IPS-11a (cell line): ENCODE measurements around the gene SLC22A7.
"Not testable (repeated sequence)": the region's sequence is repeated elsewhere in the genome, so short reads cannot be mapped to it uniquely, and the experiment has no call there.

Experiments
- H3K4me3 ChIP-seq: one replicate; pipeline ENCODE4 v1.5.1; 2013; ENCODE audit warnings: low read depth, low read length, control low read depth

The SLC22A7 gene

GRCh38 chr6:43331470-43331869 is 33.4 kb downstream of the SLC22A7 start:
- H3K4me3 ChIP-seq = no peak overlapping the region

- no peak overlapping the region for H3K4me3 ChIP-seq
These were observed 33.8 kb downstream of the SLC22A7 start for GRCh38 chr6:43331891-43332290.

DNA sequence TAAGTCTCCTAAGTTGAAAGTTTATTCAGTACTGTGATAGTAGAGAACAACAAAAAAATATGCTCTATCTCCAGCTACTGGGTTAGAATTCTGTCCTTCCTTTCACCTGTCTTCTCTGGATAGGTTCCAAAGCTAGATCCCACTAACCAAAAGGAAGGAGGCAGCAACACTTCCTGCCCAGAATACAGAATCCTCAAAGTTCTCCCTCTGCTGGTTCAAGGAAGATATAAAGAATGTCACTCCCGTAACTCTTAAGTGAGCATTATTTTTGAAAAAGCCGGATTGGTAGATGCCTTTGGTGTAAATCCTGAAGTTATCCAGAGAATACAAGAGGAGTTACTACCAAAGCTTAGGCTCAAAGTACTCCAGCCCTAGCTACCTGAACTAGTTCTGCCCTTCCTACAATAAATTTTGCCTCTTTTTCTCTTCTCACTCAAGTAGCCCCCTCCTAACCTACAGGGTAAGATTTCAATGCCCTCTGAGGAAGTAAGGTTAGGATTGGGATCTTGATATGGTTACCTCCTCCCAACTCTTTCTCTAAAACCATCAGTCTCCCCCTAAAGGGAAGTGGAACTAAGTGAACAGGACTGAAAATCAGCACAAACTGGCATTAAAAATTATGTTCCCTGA is 36.5 kb downstream of the SLC22A7 start:
- H3K4me3 ChIP-seq = no peak overlapping the region

- H3K4me3 ChIP-seq = no peak overlapping the region
These were observed 37.4 kb downstream of the SLC22A7 start for GRCh38 chr6:43335469-43335868.

GRCh38 chr6:43336382-43336781 is 38.3 kb downstream of the SLC22A7 start:
- H3K4me3 ChIP-seq = no peak overlapping the region

GRCh38 chr6:43338243-43338642 is 40.2 kb downstream of the SLC22A7 start:
- no peak overlapping the region for H3K4me3 ChIP-seq

DNA sequence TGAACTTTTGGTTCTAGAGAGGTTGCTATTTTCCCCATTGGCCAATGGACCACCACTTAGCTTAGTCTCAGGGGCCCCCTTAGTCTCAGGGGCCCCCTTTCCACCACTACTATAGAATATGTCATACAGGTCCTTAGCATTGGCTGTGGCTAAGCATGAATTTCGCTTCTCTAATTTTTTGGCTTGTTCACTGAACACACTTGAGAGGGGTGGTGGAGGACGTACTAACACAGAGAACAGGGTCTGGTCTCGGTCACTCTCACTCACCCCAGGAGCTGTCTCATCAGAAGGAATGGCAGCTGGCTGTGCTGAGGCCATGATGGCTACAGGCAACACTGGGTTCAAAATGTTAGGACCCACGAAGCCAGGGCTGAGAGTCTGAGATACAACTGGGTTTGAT is 41.1 kb downstream of the SLC22A7 start:
- no peak overlapping the region for H3K4me3 ChIP-seq

DNA sequence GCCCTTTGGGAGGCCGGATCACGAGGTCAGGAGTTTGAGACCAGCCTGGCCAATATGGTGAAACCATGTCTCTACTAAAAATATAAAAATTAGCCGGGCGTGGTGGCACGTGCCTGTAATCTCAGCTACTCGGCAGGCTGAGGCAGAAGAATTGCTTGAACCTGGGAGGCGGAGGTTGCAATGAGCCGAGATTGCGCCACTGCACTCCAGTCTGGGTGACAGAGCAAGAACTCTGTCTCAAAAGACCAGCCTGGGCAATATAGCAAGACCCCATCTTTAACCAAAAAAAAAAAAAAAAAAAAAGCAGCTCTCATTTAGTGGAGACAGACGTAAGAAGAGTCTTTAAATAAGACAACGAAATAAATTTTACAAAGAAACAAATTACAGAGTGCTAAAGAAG is 48.2 kb downstream of the SLC22A7 start:
- H3K4me3 ChIP-seq = not testable (repeated sequence)

GRCh38 chr6:43347021-43347420 is 49.0 kb downstream of the SLC22A7 start:
- no peak overlapping the region for H3K4me3 ChIP-seq

GRCh38 chr6:43347444-43347843 is 49.4 kb downstream of the SLC22A7 start:
- no peak overlapping the region for H3K4me3 ChIP-seq

DNA sequence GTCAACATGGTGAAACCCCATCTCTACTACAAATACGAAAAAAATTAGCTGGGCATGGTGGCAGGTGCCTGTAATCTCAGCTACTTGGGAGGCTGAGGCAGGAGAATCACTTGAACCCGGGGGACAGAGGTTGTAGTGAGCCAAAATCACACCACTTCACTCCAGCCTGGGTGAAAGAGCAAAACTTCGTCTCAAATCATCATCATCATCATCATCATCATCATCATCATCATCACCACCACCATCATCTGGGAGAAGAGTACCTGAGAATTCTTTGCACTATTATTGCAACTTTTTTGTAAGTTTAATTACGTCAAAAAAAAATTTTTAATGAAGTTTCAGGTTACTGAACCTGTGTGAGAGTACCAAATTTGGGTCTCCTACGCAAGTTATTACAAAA is 53.9 kb downstream of the SLC22A7 start:
- H3K4me3 ChIP-seq = not testable (repeated sequence)
